ENCODE results near the gene B4GALT1.

B4GALT1 gene

DNA sequence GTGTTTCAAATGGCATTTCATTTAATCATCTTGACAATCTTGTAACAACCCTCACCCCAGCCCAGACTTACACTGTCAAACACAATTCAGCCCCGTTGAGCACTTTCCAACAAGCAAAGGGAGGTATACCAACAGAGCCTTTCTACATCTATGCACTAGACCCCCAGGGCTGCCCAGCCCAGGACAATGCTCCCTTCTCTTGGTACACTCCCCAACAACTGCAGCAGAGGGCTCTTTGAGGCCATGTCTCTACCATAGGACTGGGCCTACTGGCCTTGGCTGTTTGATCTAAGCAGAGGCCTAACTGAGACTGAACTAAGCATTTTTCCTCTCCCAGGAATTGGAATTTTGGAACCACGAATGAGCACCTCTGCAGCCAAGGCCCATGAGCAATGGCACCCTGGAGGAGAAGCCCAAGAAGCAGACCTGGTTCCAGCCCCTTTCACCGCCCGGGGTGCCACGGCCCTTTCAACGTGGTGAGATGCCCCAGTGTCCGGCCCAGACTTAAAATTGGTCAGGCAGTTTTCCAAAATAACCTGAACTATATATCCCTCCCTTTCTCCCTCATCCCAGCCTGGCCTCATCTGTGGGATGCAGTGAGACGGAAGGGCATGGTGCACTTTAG lies 43.6 kb downstream of the B4GALT1 start:
- DNase-seq: no peak

DNA sequence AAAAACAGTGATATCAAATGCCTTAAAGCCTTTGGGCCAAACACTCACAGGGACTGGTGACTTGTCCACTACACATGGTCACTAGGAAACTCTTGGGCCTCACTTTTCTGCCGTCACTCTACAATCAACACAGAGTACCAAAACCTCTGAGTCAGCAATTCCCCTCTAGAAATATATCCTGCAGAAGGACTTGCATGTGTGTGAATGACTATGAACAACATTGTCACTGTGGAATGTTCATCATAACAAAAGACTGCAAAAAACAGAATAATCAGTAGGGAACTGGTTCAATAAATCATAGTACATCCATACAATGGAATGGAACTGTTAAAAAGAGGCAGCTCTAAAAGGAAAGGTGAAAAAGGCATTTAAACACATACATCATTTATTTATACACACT lies 46.5 kb downstream of the B4GALT1 start:
- no peak for DNase-seq

DNA sequence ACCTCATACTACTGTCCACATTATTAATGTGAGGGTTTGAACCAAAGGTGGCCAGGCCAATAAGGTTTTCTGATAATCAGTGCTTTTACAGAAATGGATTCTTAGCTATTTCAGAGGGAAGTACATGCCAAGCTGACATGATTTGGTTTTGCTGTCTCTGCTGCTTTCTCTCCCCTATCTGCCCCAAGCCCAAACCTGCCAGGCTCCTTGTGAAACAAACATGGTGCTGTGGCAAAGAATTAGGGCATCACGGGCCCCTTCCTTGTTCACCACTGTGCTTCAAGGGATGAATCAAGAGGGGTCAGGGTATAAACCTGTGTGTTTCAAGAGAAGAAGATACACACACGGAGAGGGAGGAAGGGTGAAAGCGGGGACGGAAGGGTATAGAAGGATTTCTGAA lies 49.3 kb downstream of the B4GALT1 start:
- DNase-seq: no peak

DNA sequence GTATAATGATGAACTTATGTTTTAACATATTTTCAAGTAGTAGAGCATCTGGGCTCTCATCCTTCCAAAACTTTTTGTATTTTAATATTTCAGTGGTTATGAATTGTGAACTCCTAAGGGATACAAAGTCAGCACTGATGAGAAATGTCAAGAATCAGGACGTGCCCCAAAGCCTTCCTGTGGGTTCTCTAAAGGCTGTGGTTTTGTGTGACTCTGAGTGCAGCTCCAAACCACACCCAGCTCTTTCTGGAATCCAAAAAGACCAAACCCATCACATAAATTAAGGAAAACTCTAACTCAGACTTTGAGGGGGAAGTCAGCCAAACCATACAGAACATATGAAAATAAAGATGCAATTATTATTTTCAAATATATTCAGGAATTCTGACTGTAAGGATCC lies 49.8 kb downstream of the B4GALT1 start:
- no peak for DNase-seq

DNA sequence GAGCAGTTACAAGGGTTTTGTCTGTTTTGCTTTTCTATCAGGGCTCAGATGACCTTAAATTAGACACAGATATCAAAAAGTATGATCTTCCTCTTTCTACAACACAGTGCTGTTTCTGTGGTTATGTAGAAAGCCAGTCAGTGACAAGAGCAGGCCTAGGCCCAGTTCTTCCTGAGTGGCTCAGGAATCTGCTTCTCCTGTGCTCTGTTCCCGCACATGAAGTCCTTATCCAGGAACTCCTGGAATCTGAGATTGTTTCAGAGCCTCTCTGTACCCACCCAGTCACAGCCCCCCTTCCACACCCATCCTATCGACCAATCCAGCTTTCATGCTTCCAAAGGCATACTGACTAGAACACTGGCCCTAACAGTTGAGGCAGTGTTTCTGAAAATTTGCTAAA lies 50.3 kb downstream of the B4GALT1 start:
- DNase-seq: no peak

DNA sequence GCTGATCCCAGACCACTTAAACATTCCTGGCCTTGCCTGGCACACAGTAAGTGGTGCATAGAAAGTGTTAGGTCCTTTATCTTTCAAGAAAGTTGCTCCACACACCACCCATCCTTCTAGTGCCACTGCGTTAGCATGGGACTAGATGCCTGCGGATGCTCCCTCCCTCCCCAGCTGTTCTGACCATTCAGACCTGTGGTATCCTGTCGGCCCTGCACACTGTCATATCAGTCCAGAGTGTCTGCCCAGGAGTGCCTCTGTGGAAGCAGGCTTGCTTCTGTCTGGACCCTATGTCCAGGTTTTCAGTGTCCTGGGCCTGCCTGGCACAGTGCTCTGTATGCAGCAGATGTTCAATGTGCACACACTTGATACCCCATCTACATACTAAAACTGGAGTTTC lies 52.4 kb downstream of the B4GALT1 start:
- no peak for DNase-seq

DNA sequence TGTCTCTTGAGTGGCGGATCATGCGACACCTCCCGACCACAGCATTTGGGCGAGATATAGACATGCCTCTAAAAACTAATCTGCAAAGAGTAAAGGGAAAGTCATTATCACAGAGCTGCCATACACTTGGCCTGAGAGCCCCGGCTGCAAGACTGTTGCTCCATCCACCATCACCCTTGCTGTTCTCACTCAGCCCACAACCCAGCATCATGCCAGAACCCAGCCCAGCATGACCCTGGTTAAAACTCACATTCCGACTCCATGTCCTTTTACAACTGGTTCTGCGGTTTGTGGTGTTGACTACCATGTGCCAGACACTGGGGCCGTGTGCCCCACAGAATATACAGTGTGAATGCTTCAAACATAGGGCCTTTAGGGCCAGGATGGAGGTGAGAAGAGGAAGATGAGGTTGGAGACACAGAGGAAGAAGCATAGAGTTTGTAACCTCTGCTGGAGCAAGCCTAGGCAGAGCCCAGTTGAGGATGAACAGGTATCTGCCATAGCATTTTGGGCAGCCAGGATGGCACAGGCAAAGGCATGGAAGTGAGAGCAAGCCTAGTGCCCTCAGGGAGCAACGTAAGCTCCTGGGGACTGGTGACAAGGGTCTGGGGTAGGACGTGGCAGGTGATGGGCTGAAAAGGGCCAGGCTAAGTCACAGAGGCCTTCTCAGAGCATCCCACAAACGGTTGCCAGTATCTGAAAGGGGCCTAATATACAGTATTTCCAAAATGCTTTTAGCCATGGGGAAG lies 53.2 kb downstream of the B4GALT1 start:
- DNase-seq: no peak

DNA sequence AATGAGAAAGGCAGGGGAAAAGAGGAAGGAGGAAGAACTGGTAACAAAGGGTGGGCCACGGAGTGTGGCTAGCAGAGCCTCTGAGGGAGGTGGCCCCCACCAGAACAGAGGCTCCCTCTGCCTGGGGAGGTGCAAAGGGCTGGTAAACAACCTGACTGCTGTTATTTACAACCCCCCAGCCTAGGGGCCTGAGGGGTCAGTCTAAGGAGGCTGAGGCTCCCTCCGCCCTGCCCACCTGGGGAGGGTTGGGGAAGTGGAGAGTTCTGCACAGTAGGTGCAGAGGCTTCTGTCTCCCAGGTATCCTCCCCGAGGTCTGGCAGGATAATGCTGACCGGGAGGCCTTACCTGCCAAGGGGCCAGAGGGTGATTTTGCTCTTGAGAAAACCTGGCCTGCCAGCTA lies 55.0 kb downstream of the B4GALT1 start:
- no peak for DNase-seq

DNA sequence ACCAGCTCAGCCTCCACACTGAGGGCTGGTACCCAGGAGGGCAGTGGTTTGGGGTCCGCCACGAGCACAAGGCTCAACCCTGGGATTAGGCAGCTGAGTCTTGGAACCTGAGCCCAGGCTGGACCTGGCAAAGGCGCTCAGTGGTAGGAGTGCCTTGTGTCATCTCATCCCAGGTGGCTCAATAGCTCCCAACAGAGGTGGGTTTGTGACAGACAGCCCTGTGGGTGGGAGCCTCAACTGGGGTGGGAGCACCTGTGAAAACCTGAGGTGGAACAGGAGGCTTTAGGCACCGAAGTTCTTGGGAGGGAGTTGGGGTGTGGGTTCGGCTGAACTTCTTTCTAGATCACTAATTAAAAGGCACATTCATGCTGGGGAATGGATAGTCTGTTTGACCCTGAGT lies 55.5 kb downstream of the B4GALT1 start:
- no peak for DNase-seq

DNA sequence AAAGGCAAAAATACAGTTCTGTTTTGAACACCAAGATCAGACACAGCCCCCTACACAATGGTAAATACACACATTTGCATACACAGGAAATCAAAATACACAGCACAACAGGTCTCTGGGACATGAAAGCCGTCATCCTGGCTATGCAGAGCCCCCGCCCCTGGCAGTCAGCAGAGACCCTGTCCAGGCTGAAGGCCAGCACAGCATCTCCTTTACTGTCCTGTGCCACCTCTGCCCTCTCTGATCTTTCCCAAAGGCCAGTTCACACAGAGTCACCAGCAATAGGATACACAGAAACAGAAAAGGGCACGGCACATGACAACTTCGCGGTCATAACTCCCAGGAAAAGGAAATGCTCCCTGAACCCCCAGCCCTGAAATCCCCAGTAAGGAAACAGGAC lies 56.5 kb downstream of the B4GALT1 start:
- no peak for DNase-seq

DNA sequence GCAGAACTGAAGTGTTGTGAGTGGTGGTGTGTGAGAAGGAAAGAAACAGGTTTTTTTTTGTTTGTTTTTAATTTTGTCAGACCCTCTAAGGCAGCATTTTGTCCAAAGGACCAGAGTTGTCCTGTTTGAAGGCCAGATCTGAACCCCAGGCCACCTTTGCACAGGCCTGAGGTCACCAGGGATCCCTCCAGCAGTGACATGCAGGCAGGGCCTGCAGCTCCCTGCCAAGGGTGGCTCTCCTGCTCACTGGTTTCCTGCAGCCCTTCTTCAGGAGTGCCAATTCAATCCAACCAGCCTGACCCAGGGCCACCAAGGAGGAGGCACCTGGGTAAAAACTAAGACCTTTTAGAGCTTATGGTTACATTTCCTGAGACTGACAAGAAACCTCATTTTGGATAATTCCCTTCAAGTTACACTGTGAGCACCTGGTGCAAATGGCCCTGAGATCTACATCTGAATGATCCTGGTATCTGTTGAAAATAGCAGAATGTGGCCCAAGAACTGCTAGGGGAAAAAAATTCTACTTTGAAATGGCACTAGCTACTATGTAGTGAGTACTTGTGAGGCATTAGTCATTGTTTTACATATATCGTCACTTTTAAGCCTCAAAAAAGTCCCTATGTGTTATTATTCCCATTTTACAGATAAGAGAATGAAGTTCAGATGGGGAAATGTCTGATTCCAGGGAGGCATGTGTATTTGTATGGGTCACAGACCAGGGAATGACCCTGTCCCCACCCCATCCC lies 57.1 kb downstream of the B4GALT1 start:
- DNase-seq: no peak

DNA sequence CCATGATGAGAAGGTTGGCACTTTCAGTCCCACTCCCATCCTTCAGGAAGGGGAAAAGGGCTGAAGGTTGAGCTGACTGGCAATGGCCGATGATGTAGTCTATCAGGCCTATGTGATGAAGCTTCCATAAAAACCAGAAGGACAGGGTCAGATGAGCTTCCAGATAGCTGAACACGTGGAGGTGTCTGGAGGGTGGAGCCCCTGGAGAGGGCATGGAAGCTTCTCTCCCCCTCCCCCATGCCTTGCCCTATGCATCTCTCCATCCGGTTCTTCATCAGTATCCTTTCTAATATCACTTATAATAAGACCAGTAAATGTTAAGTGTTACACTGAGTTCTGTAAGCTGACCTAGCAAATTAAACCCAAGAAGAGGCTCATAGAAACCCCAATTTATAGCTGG lies 58.0 kb downstream of the B4GALT1 start:
- DNase-seq: no peak

DNA sequence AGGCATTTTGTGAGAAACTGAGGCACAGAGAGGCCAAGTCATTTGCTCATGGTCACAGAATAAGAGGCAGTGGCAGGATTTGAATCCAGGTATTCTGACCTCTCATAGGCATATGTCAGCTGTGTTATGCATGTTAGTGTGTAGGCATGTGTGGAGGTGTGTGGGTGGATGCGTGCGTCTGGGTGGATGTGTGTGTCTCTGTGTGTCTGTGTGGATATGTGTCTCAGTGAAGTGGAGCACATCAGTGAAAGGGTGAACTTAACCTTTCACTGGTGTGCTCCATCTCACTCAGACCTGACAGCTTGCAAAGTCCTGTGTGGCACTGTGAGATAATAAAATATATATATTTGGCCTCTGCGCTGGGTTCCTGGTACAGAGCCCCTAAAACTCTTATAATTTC lies 58.7 kb downstream of the B4GALT1 start:
- DNase-seq: no peak

DNA sequence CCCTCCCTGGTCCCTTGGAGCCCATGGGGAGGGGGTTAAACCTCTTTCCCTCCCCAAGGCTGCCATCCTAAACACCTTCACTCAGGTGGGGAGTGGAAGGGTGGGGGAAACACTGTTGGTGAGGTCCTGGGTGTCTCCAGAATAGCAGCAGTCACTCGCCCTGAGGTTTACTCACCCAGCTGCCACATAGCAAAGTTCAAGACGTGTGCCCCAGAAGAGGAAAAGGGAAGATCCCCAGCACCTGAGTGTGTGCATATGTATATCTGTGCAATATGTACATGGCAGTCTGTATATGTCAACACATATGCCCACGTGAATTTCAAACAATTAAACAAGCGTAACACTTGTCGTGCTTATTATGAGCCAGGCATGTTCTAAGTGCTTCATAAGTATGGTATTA lies 59.4 kb downstream of the B4GALT1 start:
- no peak for DNase-seq

DNA sequence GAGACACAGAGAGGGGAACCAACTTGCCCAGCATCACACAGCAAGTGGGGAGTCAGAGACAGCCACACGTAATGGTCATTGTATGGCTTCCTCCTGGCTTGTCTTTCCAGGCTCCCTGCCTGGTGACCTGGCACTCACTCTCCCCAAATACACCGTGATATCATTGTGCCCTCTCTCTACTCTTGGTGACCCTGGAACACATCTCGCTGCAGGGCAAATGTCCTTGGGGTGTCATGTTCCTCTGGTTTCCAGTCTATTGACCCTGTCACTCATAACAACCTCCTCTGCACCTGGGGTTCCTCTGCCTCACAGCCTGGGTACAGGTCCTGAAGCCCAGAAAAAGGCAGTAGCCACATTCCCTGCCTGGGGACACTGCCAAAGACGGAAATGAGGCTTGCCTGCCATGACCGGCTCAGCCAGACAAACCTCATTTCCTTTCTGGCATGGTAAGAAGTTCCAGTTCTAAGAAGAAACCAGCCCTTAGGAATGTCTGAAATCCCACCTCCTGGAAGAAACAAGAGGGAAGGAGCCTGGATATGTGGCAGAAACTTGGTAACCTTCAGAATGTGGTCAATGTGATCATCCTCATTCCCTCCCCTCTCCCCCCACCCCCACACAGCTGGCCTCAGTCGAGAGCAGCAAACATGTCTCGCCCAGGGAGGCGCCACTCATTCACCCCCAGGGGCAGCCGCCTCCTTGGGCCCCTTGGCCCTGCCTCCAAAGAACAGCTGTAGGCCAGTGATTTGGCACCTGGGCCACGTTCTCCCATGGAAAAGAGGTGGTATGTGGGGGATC lies 60.1 kb downstream of the B4GALT1 start:
- no peak for DNase-seq

DNA sequence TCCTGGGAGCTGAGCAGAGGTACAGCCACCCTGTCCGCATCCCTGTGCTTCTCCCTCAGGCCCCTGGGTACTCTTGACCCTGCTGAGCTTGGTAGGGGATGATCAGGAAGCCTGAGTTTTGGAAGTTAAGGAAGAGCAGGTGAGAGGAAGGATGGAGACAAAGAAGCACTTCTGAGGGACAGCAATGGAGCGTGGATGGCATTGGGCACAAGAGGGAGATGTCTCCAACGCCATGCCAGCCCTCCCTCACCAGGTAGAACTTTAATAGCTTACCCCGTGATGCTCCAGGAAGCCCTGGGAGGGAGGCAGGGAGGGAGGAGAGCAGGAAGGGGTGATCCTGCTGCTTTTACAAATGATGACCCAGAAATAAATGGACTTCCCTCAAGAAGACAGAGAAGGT lies 60.8 kb downstream of the B4GALT1 start:
- no peak for DNase-seq

DNA sequence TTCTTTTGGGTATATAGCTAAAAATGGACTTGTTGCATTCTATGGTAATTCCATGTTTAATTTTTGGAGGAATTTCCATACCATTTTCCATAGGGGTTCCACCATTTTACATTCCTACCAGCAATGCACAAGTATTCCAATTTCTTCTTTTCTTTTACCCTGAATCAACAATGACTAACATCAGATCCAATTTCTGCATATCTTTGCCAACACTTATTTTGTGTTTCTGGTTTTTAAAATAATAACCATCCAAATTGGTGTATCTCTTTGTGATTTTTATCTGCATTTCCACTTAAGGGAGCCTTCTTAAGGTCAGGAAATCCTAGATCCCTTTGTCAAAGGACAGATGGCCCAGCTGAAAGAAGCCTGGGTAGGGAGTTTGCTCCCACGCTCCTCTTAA lies 61.2 kb downstream of the B4GALT1 start:
- no peak for DNase-seq

DNA sequence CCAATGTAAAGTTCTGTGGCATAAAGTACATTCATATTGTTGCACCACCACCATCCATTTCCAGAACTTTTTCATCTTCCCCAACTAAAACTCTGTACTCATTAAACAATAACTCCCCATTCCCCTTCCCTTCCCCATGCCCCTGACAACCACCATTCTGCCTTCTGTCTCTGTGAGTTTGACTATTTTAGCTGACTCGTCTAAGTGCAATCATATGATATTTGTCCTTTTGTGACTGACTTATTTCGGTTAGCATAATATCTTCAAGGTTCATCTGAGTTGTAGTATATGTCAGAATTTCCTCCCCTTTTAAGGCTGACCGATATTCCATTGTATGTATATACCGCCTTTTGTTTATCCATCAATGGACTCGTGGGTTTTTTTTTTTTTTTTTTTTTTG lies 61.6 kb downstream of the B4GALT1 start:
- no peak for DNase-seq

DNA sequence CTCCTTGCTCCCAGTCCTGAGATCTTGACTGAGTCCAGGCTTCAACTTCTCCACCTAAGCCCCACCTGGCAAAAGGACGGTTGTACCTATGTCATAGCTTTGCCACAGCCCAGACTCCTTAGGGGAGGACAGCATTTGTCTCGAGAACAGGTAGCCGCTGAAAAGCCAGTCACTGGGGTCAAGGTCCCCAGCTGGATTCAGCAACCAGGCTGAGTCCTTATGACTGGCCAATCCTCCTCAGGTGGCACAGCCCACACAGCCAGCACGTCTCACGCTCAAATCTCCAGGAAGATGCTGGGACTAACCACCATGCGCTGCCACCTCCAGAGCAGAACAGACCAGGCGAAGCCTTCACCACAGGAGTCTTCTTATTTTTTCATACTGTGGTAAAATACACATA lies 62.7 kb downstream of the B4GALT1 start:
- DNase-seq: no peak

DNA sequence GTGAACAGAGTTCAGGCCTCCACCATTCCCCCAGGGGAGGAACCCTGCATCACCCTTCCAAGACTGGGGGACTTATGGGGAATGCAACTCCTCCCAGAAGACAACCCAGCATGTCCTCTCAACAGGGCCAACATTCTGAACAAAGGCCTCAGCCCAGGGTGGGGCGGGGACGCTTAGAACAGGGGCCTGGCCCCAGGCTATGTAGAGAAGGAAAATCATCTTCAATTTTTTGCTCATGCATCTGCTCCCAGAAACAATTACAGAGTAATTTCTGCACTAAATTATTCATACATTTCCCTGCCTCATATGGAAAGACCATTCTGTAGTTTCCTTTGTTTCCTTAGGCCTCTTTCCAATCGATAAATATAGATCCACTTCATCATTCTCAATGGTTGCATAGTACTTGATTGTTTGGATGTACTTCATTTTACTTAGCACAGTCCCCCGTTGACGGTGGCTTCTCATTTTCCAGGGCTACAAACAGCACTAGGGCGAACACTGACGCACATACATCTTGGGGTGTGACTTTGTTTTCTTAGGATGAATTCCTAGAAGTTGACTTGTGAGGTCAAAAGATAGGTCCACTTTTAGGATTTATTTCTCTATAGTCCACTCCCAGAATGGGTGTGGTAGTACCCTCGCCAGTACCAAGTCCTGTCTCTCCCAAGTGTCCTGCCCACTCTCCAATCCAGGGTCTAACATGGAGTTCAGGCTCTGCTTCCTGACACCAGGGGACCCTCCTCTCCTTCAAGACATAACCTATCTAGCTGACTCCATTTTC lies 63.4 kb downstream of the B4GALT1 start:
- DNase-seq: no peak

DNA sequence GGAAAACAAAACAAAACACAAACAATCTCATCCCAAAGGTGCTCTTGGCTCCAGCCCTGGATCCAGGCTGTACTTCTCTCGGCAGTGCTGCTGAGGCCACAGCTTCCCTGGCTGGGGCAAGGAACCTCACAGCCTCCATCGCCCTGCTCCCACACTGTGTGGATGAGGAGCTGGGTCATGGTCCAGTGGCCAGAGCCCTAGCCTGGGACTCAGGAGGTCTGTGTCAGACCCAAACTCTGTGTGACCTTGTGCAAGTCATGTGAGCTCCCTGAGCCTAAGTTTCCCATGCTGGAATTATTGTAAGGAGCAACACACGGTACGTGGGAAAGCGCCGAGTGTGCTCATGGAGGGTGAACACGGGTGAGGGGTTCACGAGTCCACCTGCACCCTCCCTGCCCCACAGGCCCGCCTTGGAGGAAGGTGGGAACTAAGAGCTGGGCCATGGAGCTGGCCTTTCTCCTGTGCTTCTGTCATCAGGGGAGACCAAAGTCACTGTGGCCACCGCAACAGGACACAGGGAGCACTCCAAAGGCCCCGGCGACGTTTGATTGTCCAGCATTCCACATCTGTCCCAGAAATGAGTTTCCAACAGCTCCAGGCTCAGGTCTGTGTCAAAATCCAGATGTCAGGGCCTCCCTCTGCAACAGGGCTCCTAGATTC lies 64.5 kb downstream of the B4GALT1 start:
- no peak for DNase-seq
